SK-N-SH treated with all-trans-retinoic acid at 6 μM for 48 hours (cell line): Measurements from ENCODE around the gene AFG1L.

Experiments
- ARNTL ChIP-seq: fragments of 450-650 bp; formaldehyde crosslinking; IDR thresholded peaks from 2 replicates; pipeline ENCODE4 v1.5.0; 2020; ENCODE audit warnings: low read depth, mild to moderate bottlenecking, moderate library complexity, borderline replicate concordance
- RARB ChIP-seq: fragments of 250-450 bp; sonication (Bioruptor Pico); IDR thresholded peaks from 2 replicates; pipeline ENCODE4 v1.8.0; 2021; ENCODE audit warnings: mild to moderate bottlenecking, moderate library complexity
- TCF4 ChIP-seq: fragments of 250-450 bp; sonication (Bioruptor Pico); IDR thresholded peaks from 2 replicates; pipeline ENCODE4 v1.8.0; 2021; ENCODE audit warnings: mild to moderate bottlenecking, moderate library complexity, borderline replicate concordance
- ZC3H10 ChIP-seq: fragments of 250-450 bp; sonication (Bioruptor Pico); IDR thresholded peaks from 2 replicates; pipeline ENCODE4 v1.5.1; 2021; ENCODE audit warnings: mild to moderate bottlenecking, moderate library complexity
- ZFP3 ChIP-seq: fragments of 250-450 bp; sonication (Bioruptor Pico); IDR thresholded peaks from 2 replicates; pipeline ENCODE4 v1.5.0; 2020; ENCODE audit warnings: mild to moderate bottlenecking, moderate library complexity
- TF ChIP-seq, protein P1 (sequence below): fragments of 250-450 bp; sonication (Bioruptor Pico); IDR thresholded peaks from 2 replicates; pipeline ENCODE4 v1.5.1; 2020; ENCODE audit warnings: low read depth, mild to moderate bottlenecking, moderate library complexity

DNA sequence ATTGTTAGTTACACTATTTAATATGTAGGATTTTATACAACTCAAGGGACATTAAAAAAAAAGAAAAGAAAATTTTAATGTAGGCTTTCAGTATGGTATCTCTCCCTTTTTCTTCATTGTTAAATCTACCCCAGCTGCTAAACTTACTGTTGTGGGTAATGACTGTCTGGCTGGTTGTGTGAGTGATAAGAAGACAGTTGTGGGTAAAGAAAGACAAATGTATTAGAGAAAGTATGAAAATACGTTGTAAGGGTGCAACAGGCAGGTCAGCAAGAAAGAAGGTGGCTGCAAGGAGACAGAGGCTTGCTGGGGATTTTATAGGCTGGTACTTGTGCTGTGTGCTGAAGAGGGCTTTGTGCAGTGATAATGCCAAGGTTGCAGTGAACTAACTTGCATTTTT is 174.5 kb downstream of the AFG1L start:
- TF ChIP-seq ARNTL, result no peak
- no peak for TF ChIP-seq ZFP3 (CRISPR knock-in tag)
- no peak for TF ChIP-seq RARB (CRISPR knock-in tag)
- no peak for TF ChIP-seq TCF4 (CRISPR knock-in tag)
- TF ChIP-seq, protein P1, sequence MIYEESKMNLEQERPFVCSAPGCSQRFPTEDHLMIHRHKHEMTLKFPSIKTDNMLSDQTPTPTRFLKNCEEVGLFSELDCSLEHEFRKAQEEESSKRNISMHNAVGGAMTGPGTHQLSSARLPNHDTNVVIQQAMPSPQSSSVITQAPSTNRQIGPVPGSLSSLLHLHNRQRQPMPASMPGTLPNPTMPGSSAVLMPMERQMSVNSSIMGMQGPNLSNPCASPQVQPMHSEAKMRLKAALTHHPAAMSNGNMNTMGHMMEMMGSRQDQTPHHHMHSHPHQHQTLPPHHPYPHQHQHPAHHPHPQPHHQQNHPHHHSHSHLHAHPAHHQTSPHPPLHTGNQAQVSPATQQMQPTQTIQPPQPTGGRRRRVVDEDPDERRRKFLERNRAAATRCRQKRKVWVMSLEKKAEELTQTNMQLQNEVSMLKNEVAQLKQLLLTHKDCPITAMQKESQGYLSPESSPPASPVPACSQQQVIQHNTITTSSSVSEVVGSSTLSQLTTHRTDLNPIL (CRISPR knock-in tag), result no peak
- TF ChIP-seq ZC3H10 (CRISPR knock-in tag), result no peak
